HG02973 (cell line): ENCODE results near the gene MMEL1.
"Not testable (repeated sequence)": the region's sequence is repeated elsewhere in the genome, so short reads cannot be mapped to it uniquely, and the experiment has no call there.

Experiments used
- ATAC-seq: cut with Tn5 transposase; IDR thresholded peaks from one replicate; pipeline ENCODE4 v1.9.1; 2021; ENCODE audit warnings: moderate library complexity; ENCODE audit not compliant: unreplicated experiment

The MMEL1 gene

GRCh38 chr1:2560299-2561073, 72.3 kb downstream of the MMEL1 start:
- ATAC-seq: no peak

DNA sequence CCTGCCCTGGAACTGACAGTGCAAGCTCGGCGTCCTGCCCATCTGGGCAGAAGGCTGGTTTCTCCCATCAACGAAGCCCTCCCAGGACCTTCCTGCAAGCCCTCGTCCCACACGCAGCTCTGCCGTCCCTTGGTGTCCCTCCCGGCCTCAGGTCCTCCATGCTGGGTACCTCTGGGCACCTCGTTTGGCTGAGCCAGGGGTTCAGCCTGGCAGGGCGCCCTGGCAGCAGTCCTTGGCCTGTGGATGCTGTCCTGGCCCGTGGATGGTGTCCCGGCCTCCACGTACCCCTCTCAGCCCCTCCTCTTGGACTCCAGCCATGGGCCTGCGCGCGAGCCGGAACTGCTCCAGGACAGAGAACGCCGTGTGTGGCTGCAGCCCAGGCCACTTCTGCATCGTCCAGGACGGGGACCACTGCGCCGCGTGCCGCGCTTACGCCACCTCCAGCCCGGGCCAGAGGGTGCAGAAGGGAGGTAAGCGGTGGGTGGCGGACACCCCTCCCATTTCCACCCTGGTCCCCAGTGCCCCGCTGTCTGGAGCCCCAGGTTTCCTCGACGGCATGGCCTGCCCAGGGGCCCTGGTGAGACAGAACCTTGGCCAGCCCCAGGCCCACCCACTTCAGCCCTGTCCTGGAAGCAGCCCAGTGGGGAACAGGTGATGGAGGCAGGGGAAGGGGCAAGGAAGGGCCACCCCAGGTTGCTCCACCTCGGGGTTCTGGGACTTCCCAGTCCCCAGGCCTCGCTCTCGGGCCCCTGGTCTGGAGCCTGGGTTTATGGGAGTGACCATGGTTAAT, 73.1 kb downstream of the MMEL1 start:
- no peak for ATAC-seq

DNA sequence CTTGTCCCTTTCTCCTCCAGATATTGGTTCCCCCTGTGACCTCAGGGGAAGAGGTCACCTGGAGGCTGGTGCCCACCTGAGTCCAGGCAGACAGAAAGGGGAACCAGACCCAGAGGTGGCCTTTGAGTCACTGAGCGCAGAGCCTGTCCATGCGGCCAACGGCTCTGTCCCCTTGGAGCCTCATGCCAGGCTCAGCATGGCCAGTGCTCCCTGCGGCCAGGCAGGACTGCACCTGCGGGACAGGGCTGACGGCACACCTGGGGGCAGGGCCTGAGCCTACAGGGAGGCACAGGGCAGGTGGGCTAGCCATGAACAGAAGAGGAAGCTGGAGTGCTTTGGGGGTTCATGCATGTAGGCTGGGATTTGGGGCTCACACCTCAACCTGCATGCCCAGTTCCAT, 74.0 kb downstream of the MMEL1 start:
- no peak for ATAC-seq

DNA sequence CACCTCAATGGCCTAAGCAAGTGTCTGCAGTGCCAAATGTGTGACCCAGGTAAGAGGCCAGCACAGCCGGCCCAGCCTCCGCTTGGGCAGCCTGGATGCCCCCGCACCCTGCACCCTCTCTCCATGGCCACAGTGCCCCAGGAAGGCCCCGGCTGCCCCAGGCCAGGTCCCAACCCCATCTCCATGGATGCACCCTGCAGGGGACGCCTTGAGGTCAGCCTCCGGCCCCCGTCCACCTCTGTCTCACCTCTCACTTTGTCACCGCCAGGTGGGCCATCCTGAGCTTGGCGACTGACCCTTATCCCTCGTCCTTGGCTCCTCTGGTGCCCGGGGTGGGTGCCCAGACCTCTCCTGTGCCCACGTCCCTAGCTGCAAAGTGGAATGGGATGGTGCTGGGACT, 74.4 kb downstream of the MMEL1 start:
- no peak for ATAC-seq

- ATAC-seq: no peak
Observed at GRCh38 chr1:2557482-2558400, 75.1 kb downstream of the MMEL1 start.

- peak; percentile 6 for ATAC-seq
Observed at GRCh38 chr1:2556678-2557481, 75.9 kb downstream of the MMEL1 start.

DNA sequence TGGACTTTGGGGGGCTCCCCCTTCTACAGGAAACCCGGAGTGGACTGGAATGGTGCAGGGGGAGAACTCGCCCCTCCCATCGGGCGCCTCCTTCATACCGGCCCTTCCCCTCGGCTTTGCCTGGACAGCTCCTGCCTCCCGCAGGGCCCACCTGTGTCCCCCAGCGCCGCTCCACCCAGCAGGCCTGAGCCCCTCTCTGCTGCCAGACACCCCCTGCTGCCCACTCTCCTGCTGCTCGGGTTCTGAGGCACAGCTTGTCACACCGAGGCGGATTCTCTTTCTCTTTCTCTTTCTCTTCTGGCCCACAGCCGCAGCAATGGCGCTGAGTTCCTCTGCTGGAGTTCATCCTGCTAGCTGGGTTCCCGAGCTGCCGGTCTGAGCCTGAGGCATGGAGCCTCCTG, 76.5 kb downstream of the MMEL1 start, which contains the start of gene TNFRSF14:
TSS of gene TNFRSF14 (plus strand) at position 95 of the 401 bp plus-strand sequence. CDS start at position 389, 294 bp downstream.
- peak; percentile 37 for ATAC-seq

DNA sequence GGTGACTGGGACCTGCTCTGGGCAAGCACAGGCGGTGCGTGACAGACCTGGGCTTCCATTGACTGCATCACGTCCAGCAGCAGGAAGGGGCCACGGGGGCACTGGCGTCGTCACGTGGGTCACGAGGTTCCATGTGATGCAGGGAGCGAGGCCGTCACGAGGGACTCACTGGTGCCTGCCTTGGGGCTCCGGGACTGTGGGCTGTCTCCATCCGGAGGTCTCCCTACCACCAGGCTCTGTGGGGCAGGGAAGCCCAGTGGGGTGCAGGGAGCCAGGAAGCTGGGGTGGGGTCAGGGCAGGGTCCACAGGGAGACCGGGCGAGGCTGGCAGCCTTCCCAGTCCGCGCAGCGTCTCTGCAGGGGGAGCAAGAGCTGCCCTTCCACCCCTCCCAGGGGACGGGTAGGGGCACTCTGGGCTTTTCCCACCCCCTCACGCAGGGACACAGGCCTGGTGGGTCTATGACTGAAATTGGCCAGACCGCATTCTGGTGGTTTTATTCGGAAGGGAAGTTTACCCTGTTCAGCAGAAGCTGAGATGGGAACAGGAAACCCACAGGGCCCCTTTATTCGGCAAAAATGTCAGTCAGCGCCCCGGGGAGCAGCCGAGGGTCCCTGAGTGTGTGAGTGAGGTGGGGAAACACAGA, 77.1 kb downstream of the MMEL1 start:
- peak; percentile 31 for ATAC-seq

- no peak for ATAC-seq
Observed at GRCh38 chr1:2554621-2555387, 78.0 kb downstream of the MMEL1 start.

- no peak for ATAC-seq
Observed at GRCh38 chr1:2553871-2554620, 78.8 kb downstream of the MMEL1 start.

- ATAC-seq: not testable (repeated sequence)
Observed at GRCh38 chr1:2553076-2553475, 79.7 kb downstream of the MMEL1 start.

DNA sequence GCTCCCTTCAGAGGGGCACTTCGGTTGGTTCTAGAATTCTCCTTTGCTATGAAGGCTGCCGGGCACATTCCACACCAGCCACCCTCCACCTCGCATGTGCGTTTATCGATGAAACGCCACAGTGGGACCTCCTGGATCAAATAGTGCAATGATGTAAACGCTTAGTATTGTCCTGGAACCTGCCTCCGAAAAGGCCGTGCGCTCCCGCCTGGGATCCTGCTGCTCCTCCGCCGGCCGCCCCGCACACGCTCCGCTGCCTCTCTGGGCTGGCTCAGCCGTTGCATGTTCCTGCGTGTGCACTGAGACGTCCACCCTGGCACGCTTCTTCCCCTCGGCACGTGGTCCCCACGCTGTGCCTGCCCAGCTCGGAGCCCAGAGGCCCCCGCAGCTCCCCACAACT, 80.6 kb downstream of the MMEL1 start:
- no peak for ATAC-seq

DNA sequence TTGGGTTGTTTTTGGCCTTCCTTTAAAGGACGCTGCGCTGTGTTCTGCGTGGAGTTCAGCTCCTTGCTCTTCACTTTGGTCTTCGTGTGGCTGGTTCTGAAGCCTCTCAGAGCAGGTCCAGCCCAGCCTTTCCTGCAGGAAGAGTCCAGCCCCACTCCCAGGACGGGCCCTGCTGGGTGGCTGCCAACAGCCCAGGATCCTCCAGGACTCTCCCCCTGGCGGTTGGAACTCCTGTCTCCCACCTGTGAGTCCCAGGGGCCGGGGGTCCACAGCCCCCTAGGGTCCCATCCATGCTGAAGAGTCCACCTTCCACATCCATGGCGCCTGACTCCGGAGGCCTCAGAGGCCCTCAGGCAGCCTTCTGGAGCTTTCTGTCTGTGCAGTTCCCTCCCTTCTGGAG, 81.3 kb downstream of the MMEL1 start:
- not testable (repeated sequence) for ATAC-seq

- ATAC-seq: not testable (repeated sequence)
Observed at GRCh38 chr1:2550309-2550861, 82.4 kb downstream of the MMEL1 start.

GRCh38 chr1:2549367-2550029, 83.3 kb downstream of the MMEL1 start:
- not testable (repeated sequence) for ATAC-seq

GRCh38 chr1:2548068-2548589, 84.7 kb downstream of the MMEL1 start:
- peak; percentile 21 for ATAC-seq
